CD4-positive, alpha-beta T cell treated with Interferon alpha-2 for 1 hour (primary cell): ENCODE results near the gene OR6K2.

Experiments used
- DNase-seq, 2 donors: peaks; one replicate each; pipeline ENCODE4 v3.0.0-alpha.2; 2020 to 2022

The OR6K2 gene

DNA sequence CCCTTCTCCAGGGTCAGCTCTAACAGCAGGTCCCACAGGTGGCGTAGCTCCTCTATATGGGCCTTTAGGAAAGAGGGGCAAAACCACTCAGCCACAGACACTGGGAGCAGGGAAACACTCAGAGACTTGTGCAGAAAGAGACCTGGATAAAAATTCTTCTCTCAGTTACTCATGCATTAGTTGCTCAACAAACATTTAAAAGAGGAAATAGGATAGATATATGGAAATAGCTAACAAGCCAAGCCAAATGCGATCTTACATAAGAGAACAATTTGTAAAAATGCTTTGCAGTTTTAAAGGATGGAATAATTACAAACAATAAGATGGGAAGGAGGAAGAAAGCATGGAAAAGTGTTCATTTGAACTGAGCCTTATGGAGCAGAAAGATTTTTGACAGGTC lies 18.8 kb downstream of the OR6K2 start:
- DNase-seq: no peak

DNA sequence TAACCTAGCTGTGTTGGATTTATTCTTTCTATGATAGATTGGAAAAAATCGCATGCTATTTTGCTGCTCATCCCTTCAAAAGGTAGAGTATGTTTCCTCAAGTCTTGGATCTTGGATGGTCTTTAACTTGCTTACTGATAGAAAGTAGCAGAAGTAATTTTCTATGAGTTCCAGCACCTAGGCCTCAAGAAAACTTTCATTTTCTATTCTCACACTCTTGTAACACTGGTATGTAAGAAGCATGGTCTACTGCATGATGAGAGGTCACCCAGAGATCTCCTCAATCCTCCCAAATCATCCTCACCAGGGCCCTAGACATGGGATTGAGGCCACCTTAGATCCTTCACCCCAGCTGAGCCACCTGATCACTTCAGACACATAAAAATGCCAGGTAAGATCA lies 21.2 kb downstream of the OR6K2 start:
- no peak for DNase-seq

DNA sequence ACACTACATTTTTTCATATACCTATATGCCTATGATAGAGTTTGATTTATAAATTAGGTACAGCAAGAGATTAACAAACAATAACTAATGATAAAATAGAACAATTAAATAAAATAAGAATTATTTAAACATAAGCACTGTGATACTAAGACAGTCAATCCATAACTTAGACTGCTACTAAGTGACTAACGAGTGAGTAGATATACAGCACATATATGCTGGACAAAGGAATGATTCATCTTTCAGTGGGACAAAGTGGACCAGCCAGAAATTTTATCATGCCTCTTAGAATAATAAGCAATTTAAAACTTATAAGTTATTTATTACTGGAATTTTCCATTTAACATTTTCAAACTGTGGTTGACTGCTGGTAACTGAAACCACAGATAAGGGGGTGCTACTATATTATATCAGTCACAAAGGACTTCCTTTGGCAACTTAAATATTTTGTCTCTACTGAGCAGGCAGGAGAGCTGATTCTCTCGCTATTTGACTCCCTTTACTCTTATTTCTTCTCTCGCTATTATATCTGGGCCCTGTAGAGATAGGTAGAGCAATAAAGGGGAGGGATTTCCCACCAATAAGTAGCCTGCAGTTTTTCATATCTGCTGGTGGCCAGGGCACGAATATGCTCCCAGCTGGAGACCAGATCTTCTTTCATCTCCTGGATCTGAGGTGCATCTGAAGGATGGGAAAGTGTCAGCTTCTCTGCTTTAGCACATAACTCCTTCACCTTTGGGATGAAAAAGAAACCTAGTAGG lies 24.7 kb downstream of the OR6K2 start:
- no peak for DNase-seq

DNA sequence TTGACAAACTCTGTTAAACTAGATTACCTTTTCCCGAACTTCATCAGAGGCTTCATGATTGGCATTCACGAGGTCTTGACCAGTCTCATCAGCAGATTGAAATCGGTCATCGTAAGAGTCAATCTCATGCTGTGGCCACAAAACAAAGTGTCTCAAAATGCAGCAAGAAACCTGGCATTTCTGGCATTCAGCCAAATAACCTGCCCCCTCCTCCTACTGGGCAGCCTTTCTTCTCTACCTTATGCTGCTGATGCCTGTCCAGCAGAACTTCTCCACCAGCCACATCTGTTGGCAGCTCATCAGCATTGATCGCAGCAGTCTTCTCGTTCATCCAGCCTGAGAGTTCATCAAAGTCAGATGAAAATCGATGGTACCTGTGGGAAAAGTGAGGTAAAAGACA lies 26.1 kb downstream of the OR6K2 start:
- no peak for DNase-seq

DNA sequence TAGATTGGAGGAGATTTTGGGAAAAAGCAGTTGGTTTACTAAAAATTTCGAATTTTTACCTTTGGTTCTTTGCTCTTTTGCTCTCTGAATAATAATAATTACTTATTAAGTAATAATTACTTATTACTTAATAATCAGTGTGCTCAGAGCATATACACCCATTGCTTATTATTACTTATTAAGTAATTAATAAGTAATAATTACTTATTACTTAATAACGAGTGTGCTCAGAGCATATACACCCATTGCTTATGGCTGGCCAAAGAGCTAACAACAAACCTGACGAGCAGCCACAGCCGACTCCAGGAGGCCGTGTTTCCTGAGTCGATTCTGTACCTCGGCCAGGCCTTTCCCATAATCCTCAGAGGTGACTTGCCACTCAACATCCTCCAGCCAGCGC lies 34.4 kb downstream of the OR6K2 start:
- DNase-seq: no peak

DNA sequence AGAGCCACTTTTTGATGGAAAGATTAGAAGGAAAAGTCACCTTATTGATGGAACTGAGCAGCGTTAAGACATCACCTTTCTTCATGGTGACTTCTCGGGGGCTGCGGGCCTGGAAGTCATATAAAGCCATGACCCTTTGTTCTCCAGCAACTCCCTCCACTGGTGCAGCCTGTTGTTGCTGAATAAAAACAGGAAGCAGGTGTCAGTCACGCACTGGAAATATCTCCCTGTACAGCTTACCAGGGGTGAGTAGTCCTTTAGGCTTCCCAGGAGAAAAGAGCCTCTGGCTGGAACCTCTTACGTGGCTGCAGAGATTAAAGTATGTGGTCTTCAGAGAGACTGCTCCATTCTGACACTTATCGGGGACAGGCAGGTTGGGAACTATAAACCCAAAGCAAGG lies 45.9 kb downstream of the OR6K2 start:
- peak in 1 of 2 donors; percentile 15 for DNase-seq

DNA sequence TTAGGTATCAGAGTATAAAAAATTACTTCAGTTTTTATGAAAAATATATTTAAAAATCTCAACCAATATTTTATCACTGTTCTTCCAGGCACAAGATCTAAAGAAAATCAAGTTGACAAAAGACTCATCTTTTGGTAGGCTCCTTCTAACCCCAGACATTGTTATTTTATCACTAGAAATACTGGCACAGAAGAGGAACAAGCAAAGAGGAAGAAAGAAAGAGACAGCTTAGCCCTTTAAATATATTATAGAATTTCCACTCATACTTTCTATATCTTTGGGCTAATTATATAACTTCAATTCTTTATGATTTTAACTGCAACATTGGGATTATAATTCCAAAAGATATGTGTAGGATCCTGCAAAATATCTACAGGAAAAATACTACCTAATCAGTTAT lies 46.4 kb downstream of the OR6K2 start:
- DNase-seq: no peak

DNA sequence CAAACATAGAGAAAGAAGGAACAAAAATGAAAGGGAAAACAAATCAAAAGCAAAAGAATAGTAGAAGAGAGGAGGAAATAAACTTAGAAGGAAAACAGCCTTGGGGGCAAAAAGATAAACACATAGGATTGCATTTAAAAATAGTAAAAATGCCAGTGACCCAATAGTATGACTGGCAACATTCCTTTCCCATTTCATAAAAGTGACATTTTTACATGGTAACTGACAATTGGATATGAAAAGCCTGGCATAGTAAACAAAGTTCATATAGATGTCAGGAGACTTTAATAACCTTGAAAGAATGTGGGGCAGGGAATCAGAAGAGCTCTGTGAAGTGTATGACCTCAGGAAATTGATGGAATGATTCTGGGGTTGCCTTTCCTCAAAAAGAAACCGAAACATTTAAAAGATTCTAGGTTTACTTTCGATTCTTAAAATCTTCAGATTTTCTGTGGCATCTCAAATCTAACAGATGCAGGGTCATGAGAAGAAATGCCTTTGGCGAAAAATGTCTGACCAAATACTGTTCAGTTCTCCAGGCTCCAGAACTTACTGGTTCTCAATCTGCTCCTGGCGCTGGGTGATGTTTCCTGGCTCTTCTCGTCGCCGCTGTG lies 47.6 kb downstream of the OR6K2 start:
- DNase-seq: no peak
